GM12875 (cell line): ENCODE measurements around the gene ASTN2.

Experiments
- H3K4me3 ChIP-seq: one replicate; pipeline ENCODE4 v1.5.1; 2011; ENCODE audit warnings: low read depth, low read length, control low read depth
- CTCF ChIP-seq: IDR thresholded peaks from 2 replicates; pipeline ENCODE4 v1.5.1; 2011; ENCODE audit warnings: low read depth, mild to moderate bottlenecking, control low read depth, inconsistent platforms, low read length, moderate library complexity, borderline replicate concordance; ENCODE audit not compliant: insufficient read depth

ASTN2 gene

GRCh38 chr9:116623715-116624114 is 791.1 kb downstream of the ASTN2 start:
- no peak overlapping the region for H3K4me3 ChIP-seq
- TF ChIP-seq CTCF: no peak

GRCh38 chr9:116617389-116617788 is 797.5 kb downstream of the ASTN2 start:
- no peak for TF ChIP-seq CTCF
- no peak overlapping the region for H3K4me3 ChIP-seq

GRCh38 chr9:116616304-116616914 is 798.4 kb downstream of the ASTN2 start:
- H3K4me3 ChIP-seq: no peak overlapping the region
- TF ChIP-seq CTCF: no peak

GRCh38 chr9:116608064-116608463 is 806.8 kb downstream of the ASTN2 start:
- no peak for TF ChIP-seq CTCF
- H3K4me3 ChIP-seq: no peak overlapping the region

- H3K4me3 ChIP-seq: no peak overlapping the region
- no peak for TF ChIP-seq CTCF
Measured at GRCh38 chr9:116605904-116606341, 808.9 kb downstream of the ASTN2 start.

- no peak for TF ChIP-seq CTCF
- no peak overlapping the region for H3K4me3 ChIP-seq
Measured at GRCh38 chr9:116605060-116605459, 809.8 kb downstream of the ASTN2 start.

GRCh38 chr9:116604251-116604650 is 810.6 kb downstream of the ASTN2 start:
- no peak for TF ChIP-seq CTCF
- no peak overlapping the region for H3K4me3 ChIP-seq
